GM13976 (cell line): ENCODE results near the gene TEX38.

Experiments used
- DNase-seq: peaks from one replicate; pipeline ENCODE4 v3.0.0; 2012; ENCODE audit warnings: low spot score
- in situ Hi-C: fragments of 300-500 bp; cut with MboI; formaldehyde crosslinking; loops from one replicate; pipeline ENCODE4 v1.12.0; 2022; ENCODE audit warnings: low sequenced_read_pairs, mixed read lengths, inconsistent platforms; ENCODE audit not compliant: unreplicated experiment
- TF ChIP-seq, protein P1 (sequence below): IDR thresholded peaks from 2 replicates; pipeline ENCODE4 v1.5.1; 2012; ENCODE audit warnings: borderline replicate concordance, mild to moderate bottlenecking; ENCODE audit not compliant: insufficient read depth; ENCODE audit errors: extremely low read depth, missing control alignments, control extremely low read depth

The TEX38 gene

DNA sequence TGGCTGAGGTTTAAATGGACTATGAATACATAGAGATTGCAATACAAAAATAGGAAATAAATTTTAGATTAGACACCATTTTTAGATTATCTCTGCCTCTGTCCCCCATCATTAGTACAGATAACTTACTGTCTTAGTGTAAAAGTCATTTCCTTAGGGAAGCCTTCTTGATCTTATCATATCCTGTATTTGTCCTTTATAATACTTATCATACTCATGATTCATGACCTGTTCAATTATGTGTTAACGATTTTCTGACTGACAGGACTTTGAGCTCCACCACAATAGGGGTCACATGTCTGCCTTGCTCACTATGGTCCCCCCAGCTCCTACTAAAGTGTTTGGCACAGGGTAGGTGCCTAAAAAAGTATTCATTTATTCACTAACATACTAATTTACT, 14.6 kb downstream of the TEX38 start:
- in situ Hi-C loops, result no loop called here
- DNase-seq, result no peak
- TF ChIP-seq, protein P1, sequence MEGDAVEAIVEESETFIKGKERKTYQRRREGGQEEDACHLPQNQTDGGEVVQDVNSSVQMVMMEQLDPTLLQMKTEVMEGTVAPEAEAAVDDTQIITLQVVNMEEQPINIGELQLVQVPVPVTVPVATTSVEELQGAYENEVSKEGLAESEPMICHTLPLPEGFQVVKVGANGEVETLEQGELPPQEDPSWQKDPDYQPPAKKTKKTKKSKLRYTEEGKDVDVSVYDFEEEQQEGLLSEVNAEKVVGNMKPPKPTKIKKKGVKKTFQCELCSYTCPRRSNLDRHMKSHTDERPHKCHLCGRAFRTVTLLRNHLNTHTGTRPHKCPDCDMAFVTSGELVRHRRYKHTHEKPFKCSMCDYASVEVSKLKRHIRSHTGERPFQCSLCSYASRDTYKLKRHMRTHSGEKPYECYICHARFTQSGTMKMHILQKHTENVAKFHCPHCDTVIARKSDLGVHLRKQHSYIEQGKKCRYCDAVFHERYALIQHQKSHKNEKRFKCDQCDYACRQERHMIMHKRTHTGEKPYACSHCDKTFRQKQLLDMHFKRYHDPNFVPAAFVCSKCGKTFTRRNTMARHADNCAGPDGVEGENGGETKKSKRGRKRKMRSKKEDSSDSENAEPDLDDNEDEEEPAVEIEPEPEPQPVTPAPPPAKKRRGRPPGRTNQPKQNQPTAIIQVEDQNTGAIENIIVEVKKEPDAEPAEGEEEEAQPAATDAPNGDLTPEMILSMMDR, result no peak

DNA sequence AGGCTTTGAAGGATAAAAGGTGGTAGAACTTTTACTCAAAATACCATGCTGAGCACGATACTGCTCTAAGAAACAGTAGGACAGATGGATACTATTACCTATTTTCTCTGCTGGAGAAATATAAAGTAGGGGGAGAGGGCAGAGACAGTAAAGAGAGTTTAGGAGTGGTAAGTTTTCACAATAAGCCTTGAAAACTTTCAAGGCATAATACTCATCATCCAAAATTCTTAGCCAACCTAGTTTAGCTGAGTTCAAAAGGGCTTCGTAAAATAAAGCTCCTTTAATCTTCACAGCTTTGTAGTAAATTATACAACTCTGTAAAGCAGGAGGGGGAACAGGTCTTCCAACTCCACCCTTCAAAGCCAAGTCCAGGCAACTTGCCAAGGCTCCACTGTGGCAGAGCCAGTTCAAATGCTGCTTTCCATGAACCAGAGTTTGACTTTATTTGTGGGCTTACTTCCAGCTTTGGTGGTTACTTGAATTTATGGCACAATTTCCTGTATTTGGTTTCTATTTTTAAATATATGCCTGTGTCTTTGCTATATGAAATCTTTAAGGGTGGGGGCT, 15.5 kb downstream of the TEX38 start:
- in situ Hi-C loops, result no loop called here
- no peak for DNase-seq
- TF ChIP-seq, protein P1, result no peak

DNA sequence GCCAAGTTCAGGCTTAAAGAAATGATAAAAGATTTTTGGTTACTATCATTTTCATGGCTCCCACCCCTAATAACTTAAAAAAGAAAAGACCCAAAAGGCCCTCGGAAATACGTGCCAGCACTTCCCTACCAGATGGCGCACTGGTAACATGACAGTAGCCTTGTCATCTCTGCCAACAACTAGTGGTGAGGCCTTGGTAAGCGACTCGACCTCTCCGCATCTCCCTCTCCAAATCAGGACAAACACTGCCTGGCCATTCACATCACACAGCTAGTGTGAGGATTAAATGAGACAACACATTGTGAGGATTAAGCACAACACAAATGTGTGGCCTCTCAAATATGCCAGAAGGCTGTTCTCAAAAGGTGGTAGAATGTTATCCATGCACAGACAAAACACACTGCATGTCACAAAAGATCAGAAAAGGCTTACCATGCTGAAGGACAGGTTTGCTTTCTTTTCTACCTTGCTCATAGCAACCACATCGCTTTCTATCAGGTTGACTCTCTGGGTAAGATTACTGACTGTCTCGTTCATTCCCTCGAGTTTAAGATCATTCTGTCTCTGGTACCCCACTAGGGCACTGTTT, 16.4 kb downstream of the TEX38 start:
- in situ Hi-C loops, result no loop called here
- TF ChIP-seq, protein P1, result no peak
- DNase-seq, result no peak

DNA sequence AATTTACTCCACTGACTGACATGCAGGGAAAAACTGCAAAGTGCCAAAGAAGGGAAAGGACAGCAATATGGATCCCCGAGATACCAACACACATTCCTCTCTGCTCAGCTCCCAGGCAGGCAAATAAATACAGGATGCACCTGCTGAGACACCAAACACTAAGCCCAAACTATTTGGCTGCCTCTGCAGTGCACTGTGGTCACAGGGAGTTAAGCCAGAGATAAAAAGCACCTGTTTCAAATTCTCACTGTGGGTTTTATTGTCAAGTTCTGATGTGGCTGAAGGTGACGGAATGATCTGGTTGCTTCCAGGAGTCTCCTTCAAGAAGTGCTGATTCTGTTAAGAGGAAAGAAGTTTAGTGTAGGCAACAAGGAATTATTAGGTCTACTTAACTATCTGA, 17.7 kb downstream of the TEX38 start:
- DNase-seq, result no peak
- TF ChIP-seq, protein P1, result no peak
- in situ Hi-C loops, result no loop called here

DNA sequence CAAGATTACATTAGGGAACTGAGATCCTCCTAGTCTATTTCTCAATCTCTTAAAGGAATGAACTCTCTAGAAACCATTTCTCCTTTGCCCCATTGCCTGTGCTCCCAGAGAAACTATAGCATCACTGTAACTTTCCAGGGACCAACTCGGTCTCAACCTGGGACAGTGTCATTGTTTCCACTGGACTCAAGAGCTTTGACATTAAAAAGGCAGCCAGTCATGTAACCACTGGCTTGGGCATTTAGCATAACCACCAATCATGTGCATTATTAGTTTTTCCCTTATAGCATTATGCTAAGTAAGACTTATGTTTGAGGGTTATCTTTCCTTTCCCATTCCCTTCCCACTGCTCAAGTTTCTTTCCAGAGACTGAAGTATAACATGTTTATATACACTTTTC, 18.2 kb downstream of the TEX38 start:
- no peak for DNase-seq

DNA sequence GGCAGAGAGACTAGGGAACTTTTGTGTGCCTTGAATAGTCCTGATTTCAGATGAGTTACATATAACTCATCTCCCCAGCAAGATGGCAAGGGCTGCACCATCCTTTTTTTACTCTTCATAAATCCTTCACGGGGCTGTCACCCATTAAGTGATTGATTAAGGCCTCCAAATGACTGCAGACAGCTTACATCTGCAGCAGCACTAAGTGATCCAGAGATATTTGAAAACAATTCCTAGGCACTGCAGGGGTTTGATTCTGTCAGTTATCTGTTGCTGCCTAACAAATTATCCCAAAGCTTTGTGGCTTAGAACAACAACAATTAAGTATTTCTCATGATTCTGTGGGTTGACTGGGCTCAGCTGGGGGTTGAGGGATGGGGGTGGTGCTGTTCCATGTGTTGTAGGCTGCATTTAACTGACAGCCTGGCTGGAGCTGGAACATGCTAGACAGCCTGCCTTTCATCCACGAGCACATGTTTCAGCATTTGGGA, 19.3 kb downstream of the TEX38 start:
- TF ChIP-seq, protein P1, result no peak
- no peak for DNase-seq
- in situ Hi-C loops, result no loop called here

More for the DNA sequence above, 18.2 kb downstream of the TEX38 start:
- in situ Hi-C loops, result no loop called here
- TF ChIP-seq, protein P1, result no peak
